HepG2 (cell line): ENCODE data around the gene TAF1D. TPM values are rescaled to one million over a fixed set of nuclear protein-coding genes. Genes with fewer than 3 reads are reported as not detected.

Experiments
- AHR ChIP-seq: IDR thresholded peaks from 2 replicates; pipeline ENCODE4 v1.6.1; 2018; ENCODE audit warnings: missing genetic modification reagents, missing compliant biosample characterization
- CEBPG ChIP-seq: IDR thresholded peaks from 2 replicates; pipeline ENCODE4 v1.6.1; 2016
- MZF1 ChIP-seq: sonication (generic); formaldehyde crosslinking; IDR thresholded peaks from 2 replicates; pipeline ENCODE4 v1.8.1; 2023; ENCODE audit warnings: mild to moderate bottlenecking, missing genetic modification reagents, borderline replicate concordance
- NFIC ChIP-seq: IDR thresholded peaks from 2 replicates; pipeline ENCODE4 v1.6.1; 2012; ENCODE audit warnings: mild to moderate bottlenecking, low read length, inconsistent platforms
- SIN3A ChIP-seq: IDR thresholded peaks from 2 replicates; pipeline ENCODE4 v1.6.1; 2011; ENCODE audit warnings: low read depth, mild to moderate bottlenecking, control low read depth, low read length, borderline replicate concordance
- SOX5 ChIP-seq: IDR thresholded peaks from 2 replicates; pipeline ENCODE4 v1.6.1; 2016; ENCODE audit warnings: borderline replicate concordance
- ZNF549 ChIP-seq: sonication (generic); formaldehyde crosslinking; IDR thresholded peaks from 2 replicates; pipeline ENCODE4 v1.5.0; 2020; ENCODE audit warnings: missing genetic modification reagents
- ZNF615 ChIP-seq: sonication (generic); formaldehyde crosslinking; IDR thresholded peaks from 2 replicates; pipeline ENCODE4 v1.5.0; 2020; ENCODE audit warnings: mild to moderate bottlenecking, missing genetic modification reagents, borderline replicate concordance
- polyA plus RNA-seq, 8 experiments: library from polyadenylated mRNA; depleted of rRNA in 3 of 8; stranded (reverse) in 7 of 8; unstranded in 1 of 8; fragments of >200 nt; fragmentation: Illumina TruSeq in 4 of 8; extraction: Trizol in 4 of 8; gene quantifications; 2 replicates each; pipeline versions ENCODE4 v1.2.1 to v1.2.3, GENCODE V29; 2011 to 2016; ENCODE audit warnings: low read depth in 4 of 8, missing spikeins in 1 of 8, mixed read lengths in 1 of 8; ENCODE audit not compliant: insufficient read depth in 1 of 8
- total RNA-seq, 5 experiments: library from RNA; depleted of rRNA; stranded (reverse); fragments of >200 nt; fragmentation: Illumina TruSeq; extraction: Trizol; gene quantifications; 2 replicates each; pipeline ENCODE4 v1.2.3, GENCODE V29; 2016; ENCODE audit warnings: low read depth in 1 of 5
- TF ChIP-seq, protein P1 (sequence below): sonication (generic); formaldehyde crosslinking; IDR thresholded peaks from 2 replicates; pipeline ENCODE4 v1.9.0; 2021; ENCODE audit warnings: mild to moderate bottlenecking, missing genetic modification reagents
- TF ChIP-seq, protein P2 (sequence below): sonication (generic); IDR thresholded peaks from 2 replicates; pipeline ENCODE4 v1.6.1; 2016; ENCODE audit warnings: low read depth, borderline replicate concordance
- TF ChIP-seq, protein P3 (sequence below), 2 experiments: IDR thresholded peaks; 2 replicates each; pipeline ENCODE4 v1.6.1; 2011 to 2012; ENCODE audit warnings: low read length in 2 of 2, borderline replicate concordance in 1 of 2, low read depth in 1 of 2, mild to moderate bottlenecking in 1 of 2, moderate library complexity in 1 of 2
- TF ChIP-seq, protein P4 (sequence below): sonication (generic); formaldehyde crosslinking; IDR thresholded peaks from 2 replicates; pipeline ENCODE4 v1.8.0; 2022; ENCODE audit warnings: missing genetic modification reagents, mild to moderate bottlenecking, borderline replicate concordance
- TF ChIP-seq, protein P5 (sequence below): sonication (generic); formaldehyde crosslinking; IDR thresholded peaks from 2 replicates; pipeline ENCODE4 v1.5.0; 2020; ENCODE audit warnings: mild to moderate bottlenecking, missing genetic modification reagents

TAF1D gene
- total and polyA plus RNA-seq, 2 of the 13 experiments (the other 11 are each of a cell fraction or from before 2014, with no cell fraction given), result 132 to 207 TPM

DNA sequence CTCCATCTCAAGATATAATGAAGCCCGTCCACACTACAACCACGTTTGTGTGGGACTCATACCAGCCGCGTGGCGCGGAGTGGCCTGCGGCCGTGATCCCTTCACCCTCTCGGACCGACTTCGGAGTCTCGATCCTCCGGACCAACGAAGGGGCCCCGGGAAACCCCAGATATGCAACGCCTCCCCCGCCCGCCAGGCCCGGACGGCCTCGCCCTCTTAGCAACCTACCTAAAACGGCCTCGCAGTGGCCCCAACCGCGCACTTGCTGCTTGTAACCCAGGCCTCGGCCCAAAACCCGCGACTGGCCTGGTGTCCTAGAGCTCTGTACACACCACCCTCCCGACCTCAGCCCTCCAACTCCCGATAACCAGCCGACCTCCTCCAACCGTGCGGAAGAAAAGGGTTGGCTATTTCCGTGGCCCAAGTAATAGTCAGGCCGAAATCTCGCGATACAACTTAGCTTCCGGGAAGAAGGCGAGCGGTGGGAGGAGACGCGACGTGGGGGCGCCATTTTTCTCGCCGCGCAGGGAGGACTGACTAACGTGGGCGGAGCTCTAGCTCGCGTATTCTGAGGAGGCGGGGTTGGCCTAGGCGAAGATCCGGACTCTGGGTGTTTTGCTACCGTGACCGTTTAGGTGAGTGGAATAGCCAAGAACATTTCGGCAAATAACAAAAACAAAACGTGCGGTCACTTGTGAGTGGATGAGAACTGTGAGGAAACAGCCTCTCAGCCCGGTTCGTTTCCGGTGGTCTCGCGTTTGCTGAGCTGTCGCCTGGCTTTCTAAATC is at the start of gene TAF1D, which contains the start of gene C11orf54 (continued):
- TF ChIP-seq, protein P1, sequence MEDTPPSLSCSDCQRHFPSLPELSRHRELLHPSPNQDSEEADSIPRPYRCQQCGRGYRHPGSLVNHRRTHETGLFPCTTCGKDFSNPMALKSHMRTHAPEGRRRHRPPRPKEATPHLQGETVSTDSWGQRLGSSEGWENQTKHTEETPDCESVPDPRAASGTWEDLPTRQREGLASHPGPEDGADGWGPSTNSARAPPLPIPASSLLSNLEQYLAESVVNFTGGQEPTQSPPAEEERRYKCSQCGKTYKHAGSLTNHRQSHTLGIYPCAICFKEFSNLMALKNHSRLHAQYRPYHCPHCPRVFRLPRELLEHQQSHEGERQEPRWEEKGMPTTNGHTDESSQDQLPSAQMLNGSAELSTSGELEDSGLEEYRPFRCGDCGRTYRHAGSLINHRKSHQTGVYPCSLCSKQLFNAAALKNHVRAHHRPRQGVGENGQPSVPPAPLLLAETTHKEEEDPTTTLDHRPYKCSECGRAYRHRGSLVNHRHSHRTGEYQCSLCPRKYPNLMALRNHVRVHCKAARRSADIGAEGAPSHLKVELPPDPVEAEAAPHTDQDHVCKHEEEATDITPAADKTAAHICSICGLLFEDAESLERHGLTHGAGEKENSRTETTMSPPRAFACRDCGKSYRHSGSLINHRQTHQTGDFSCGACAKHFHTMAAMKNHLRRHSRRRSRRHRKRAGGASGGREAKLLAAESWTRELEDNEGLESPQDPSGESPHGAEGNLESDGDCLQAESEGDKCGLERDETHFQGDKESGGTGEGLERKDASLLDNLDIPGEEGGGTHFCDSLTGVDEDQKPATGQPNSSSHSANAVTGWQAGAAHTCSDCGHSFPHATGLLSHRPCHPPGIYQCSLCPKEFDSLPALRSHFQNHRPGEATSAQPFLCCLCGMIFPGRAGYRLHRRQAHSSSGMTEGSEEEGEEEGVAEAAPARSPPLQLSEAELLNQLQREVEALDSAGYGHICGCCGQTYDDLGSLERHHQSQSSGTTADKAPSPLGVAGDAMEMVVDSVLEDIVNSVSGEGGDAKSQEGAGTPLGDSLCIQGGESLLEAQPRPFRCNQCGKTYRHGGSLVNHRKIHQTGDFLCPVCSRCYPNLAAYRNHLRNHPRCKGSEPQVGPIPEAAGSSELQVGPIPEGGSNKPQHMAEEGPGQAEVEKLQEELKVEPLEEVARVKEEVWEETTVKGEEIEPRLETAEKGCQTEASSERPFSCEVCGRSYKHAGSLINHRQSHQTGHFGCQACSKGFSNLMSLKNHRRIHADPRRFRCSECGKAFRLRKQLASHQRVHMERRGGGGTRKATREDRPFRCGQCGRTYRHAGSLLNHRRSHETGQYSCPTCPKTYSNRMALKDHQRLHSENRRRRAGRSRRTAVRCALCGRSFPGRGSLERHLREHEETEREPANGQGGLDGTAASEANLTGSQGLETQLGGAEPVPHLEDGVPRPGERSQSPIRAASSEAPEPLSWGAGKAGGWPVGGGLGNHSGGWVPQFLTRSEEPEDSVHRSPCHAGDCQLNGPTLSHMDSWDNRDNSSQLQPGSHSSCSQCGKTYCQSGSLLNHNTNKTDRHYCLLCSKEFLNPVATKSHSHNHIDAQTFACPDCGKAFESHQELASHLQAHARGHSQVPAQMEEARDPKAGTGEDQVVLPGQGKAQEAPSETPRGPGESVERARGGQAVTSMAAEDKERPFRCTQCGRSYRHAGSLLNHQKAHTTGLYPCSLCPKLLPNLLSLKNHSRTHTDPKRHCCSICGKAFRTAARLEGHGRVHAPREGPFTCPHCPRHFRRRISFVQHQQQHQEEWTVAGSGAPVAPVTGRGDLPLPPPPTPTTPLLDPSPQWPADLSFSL (CRISPR knock-in tag), result no peak
- TF ChIP-seq, protein P2, sequence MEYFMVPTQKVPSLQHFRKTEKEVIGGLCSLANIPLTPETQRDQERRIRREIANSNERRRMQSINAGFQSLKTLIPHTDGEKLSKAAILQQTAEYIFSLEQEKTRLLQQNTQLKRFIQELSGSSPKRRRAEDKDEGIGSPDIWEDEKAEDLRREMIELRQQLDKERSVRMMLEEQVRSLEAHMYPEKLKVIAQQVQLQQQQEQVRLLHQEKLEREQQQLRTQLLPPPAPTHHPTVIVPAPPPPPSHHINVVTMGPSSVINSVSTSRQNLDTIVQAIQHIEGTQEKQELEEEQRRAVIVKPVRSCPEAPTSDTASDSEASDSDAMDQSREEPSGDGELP, result no peak
- TF ChIP-seq MZF1, result no peak
- no peak for TF ChIP-seq CEBPG
- TF ChIP-seq SIN3A, result peak; percentile 90; the same call in 1 of the 2 replicates
- TF ChIP-seq ZNF549 (CRISPR knock-in tag), result no peak
- TF ChIP-seq, protein P3, sequence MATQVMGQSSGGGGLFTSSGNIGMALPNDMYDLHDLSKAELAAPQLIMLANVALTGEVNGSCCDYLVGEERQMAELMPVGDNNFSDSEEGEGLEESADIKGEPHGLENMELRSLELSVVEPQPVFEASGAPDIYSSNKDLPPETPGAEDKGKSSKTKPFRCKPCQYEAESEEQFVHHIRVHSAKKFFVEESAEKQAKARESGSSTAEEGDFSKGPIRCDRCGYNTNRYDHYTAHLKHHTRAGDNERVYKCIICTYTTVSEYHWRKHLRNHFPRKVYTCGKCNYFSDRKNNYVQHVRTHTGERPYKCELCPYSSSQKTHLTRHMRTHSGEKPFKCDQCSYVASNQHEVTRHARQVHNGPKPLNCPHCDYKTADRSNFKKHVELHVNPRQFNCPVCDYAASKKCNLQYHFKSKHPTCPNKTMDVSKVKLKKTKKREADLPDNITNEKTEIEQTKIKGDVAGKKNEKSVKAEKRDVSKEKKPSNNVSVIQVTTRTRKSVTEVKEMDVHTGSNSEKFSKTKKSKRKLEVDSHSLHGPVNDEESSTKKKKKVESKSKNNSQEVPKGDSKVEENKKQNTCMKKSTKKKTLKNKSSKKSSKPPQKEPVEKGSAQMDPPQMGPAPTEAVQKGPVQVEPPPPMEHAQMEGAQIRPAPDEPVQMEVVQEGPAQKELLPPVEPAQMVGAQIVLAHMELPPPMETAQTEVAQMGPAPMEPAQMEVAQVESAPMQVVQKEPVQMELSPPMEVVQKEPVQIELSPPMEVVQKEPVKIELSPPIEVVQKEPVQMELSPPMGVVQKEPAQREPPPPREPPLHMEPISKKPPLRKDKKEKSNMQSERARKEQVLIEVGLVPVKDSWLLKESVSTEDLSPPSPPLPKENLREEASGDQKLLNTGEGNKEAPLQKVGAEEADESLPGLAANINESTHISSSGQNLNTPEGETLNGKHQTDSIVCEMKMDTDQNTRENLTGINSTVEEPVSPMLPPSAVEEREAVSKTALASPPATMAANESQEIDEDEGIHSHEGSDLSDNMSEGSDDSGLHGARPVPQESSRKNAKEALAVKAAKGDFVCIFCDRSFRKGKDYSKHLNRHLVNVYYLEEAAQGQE (IDR thresholded peaks at IDR 0.05; ENCODE audit: borderline replicate concordance in 1 of 2, low read depth in 1 of 2, low read length in 2 of 2), result peak in 1 of 2 experiments; percentile 78; a peak in 2 of 4 replicates
- TF ChIP-seq SOX5 (CRISPR knock-in tag), result peak; percentile 24; the same call in 1 of the 2 replicates
- peak; percentile 61; the same call in 1 of the 2 replicates for TF ChIP-seq AHR (CRISPR knock-in tag)
- TF ChIP-seq, protein P4, sequence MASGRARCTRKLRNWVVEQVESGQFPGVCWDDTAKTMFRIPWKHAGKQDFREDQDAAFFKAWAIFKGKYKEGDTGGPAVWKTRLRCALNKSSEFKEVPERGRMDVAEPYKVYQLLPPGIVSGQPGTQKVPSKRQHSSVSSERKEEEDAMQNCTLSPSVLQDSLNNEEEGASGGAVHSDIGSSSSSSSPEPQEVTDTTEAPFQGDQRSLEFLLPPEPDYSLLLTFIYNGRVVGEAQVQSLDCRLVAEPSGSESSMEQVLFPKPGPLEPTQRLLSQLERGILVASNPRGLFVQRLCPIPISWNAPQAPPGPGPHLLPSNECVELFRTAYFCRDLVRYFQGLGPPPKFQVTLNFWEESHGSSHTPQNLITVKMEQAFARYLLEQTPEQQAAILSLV (CRISPR knock-in tag), result peak; percentile 30; the same call in 1 of the 2 replicates
- TF ChIP-seq NFIC, result 0 out of 2 replicates have a peak, but pooled peaks have one; percentile 7
- peak; percentile 89 for TF ChIP-seq ZNF615 (CRISPR knock-in tag)
- TF ChIP-seq, protein P5, sequence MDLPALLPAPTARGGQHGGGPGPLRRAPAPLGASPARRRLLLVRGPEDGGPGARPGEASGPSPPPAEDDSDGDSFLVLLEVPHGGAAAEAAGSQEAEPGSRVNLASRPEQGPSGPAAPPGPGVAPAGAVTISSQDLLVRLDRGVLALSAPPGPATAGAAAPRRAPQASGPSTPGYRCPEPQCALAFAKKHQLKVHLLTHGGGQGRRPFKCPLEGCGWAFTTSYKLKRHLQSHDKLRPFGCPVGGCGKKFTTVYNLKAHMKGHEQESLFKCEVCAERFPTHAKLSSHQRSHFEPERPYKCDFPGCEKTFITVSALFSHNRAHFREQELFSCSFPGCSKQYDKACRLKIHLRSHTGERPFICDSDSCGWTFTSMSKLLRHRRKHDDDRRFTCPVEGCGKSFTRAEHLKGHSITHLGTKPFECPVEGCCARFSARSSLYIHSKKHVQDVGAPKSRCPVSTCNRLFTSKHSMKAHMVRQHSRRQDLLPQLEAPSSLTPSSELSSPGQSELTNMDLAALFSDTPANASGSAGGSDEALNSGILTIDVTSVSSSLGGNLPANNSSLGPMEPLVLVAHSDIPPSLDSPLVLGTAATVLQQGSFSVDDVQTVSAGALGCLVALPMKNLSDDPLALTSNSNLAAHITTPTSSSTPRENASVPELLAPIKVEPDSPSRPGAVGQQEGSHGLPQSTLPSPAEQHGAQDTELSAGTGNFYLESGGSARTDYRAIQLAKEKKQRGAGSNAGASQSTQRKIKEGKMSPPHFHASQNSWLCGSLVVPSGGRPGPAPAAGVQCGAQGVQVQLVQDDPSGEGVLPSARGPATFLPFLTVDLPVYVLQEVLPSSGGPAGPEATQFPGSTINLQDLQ (CRISPR knock-in tag), result peak; percentile 79; the same call in 1 of the 2 replicates
